Measurements from ENCODE around the gene MFN2. TPM values are rescaled to one million over a fixed set of nuclear protein-coding genes. Genes with fewer than 3 reads are reported as not detected.
"Not testable (repeated sequence)": the region's sequence is repeated elsewhere in the genome, so short reads cannot be mapped to it uniquely, and the experiment has no call there.

Gene MFN2
- total RNA-seq, 2 donors from 2014 or later, result 75.2 to 101 TPM

GRCh38 chr1:11997081-11997850 is 17.0 kb downstream of the MFN2 start:
- no peaks in the 10 kb centered on the region for H3K9me3 Mint-ChIP-seq
- H3K27me3 Mint-ChIP-seq, result no peaks in the 10 kb centered on the region
- peaks cover 12% of the 10 kb centered on the region for H3K36me3 Mint-ChIP-seq
- H3K27ac Mint-ChIP-seq, result no peak overlapping the region
- no peak for DNase-seq (ENCODE audit: low spot score)
- H3K4me1 Mint-ChIP-seq (ENCODE audit: low read depth in 2 of 2), result no peaks in the 10 kb centered on the region
- H3K4me3 Mint-ChIP-seq, result no peak overlapping the region
- ATAC-seq, result no peak

GRCh38 chr1:11998636-11999035 is 18.4 kb downstream of the MFN2 start:
- H3K27ac Mint-ChIP-seq, result no peak overlapping the region
- H3K4me1 Mint-ChIP-seq (ENCODE audit: low read depth in 2 of 2), result peaks cover 0 to 4% of the 10 kb centered on the region in 2 donors
- DNase-seq (ENCODE audit: low spot score), result no peak
- no peaks in the 10 kb centered on the region for H3K9me3 Mint-ChIP-seq
- H3K36me3 Mint-ChIP-seq, result peaks cover 14% of the 10 kb centered on the region
- ATAC-seq, result no peak
- no peak overlapping the region for H3K4me3 Mint-ChIP-seq
- no peaks in the 10 kb centered on the region for H3K27me3 Mint-ChIP-seq

- Mint-ChIP-seq H3K36me3 (peaks cover 14% of the 10 kb centered on the region), H3K27ac (no peak overlapping the region), H3K4me1 (ENCODE audit: low read depth in 2 of 2) (peaks cover 0 to 4% of the 10 kb centered on the region in 2 donors), H3K27me3 (no peaks in the 10 kb centered on the region), H3K4me3 (no peak overlapping the region), H3K9me3 (no peaks in the 10 kb centered on the region)
- DNase-seq (ENCODE audit: low spot score), result no peak
- ATAC-seq, result no peak
Measured at GRCh38 chr1:11999236-11999635, 19.0 kb downstream of the MFN2 start.

GRCh38 chr1:12001249-12001917 is 21.1 kb downstream of the MFN2 start:
- ATAC-seq, result no peak
- H3K9me3 Mint-ChIP-seq, result no peaks in the 10 kb centered on the region
- no peak overlapping the region for H3K4me3 Mint-ChIP-seq
- no peaks in the 10 kb centered on the region for H3K27me3 Mint-ChIP-seq
- no peak for DNase-seq (ENCODE audit: low spot score)
- peak overlapping the region in 1 of 2 donors; percentile 64 for H3K27ac Mint-ChIP-seq
- H3K4me1 Mint-ChIP-seq (ENCODE audit: low read depth in 2 of 2), result peaks cover 0 to 4% of the 10 kb centered on the region in 2 donors
- peaks cover 20% of the 10 kb centered on the region for H3K36me3 Mint-ChIP-seq

GRCh38 chr1:12001996-12002493 is 21.8 kb downstream of the MFN2 start:
- H3K27ac Mint-ChIP-seq, result no peak overlapping the region
- peaks cover 0 to 4% of the 10 kb centered on the region in 2 donors for H3K4me1 Mint-ChIP-seq (ENCODE audit: low read depth in 2 of 2)
- DNase-seq (ENCODE audit: low spot score) (no peak), ATAC-seq (no peak)
- no peaks in the 10 kb centered on the region for H3K9me3 Mint-ChIP-seq
- H3K36me3 Mint-ChIP-seq, result peaks cover 20% of the 10 kb centered on the region
- no peak overlapping the region for H3K4me3 Mint-ChIP-seq
- H3K27me3 Mint-ChIP-seq, result no peaks in the 10 kb centered on the region

GRCh38 chr1:12003762-12004161 is 23.5 kb downstream of the MFN2 start:
- no peak for DNase-seq (ENCODE audit: low spot score)
- Mint-ChIP-seq H3K9me3 (no peaks in the 10 kb centered on the region), H3K36me3 (peaks cover 24% of the 10 kb centered on the region), H3K27me3 (no peaks in the 10 kb centered on the region), H3K4me3 (no peak overlapping the region), H3K27ac (peak overlapping the region in 1 of 2 donors; percentile 26), H3K4me1 (ENCODE audit: low read depth in 2 of 2) (peaks cover 0 to 4% of the 10 kb centered on the region in 2 donors)
- no peak for ATAC-seq

GRCh38 chr1:12005488-12006166 is 25.4 kb downstream of the MFN2 start:
- Mint-ChIP-seq H3K4me3 (no peak overlapping the region), H3K27ac (no peak overlapping the region), H3K9me3 (no peaks in the 10 kb centered on the region), H3K4me1 (ENCODE audit: low read depth in 2 of 2) (peaks cover 0 to 4% of the 10 kb centered on the region in 2 donors), H3K27me3 (no peaks in the 10 kb centered on the region), H3K36me3 (peaks cover 20% of the 10 kb centered on the region)
- ATAC-seq (no peak), DNase-seq (ENCODE audit: low spot score) (no peak)

- Mint-ChIP-seq H3K27me3 (no peaks in the 10 kb centered on the region), H3K4me3 (no peak overlapping the region), H3K4me1 (ENCODE audit: low read depth in 2 of 2) (peaks cover 0 to 4% of the 10 kb centered on the region in 2 donors), H3K27ac (no peak overlapping the region), H3K9me3 (no peaks in the 10 kb centered on the region), H3K36me3 (peaks cover 20% of the 10 kb centered on the region)
- DNase-seq (ENCODE audit: low spot score), result no peak
- no peak for ATAC-seq
Measured at GRCh38 chr1:12006167-12006921, 26.1 kb downstream of the MFN2 start.

- Mint-ChIP-seq H3K36me3 (peaks cover 20% of the 10 kb centered on the region), H3K4me3 (no peak overlapping the region), H3K9me3 (no peaks in the 10 kb centered on the region), H3K4me1 (ENCODE audit: low read depth in 2 of 2) (peaks cover 6% of the 10 kb centered on the region in 2 donors), H3K27me3 (no peaks in the 10 kb centered on the region), H3K27ac (peak overlapping the region in 1 of 2 donors; percentile 20)
- peak in 1 of 2 donors; percentile 2 for ATAC-seq
- DNase-seq (ENCODE audit: low spot score), result no peak
Measured at GRCh38 chr1:12007204-12007603, 27.0 kb downstream of the MFN2 start.

- peaks cover 13% of the 10 kb centered on the region for H3K36me3 Mint-ChIP-seq
- not testable (repeated sequence) for DNase-seq (ENCODE audit: low spot score); H3K27ac Mint-ChIP-seq; H3K27me3 Mint-ChIP-seq; H3K4me3 Mint-ChIP-seq; H3K9me3 Mint-ChIP-seq; ATAC-seq
- peaks cover 7 to 13% of the 10 kb centered on the region in 2 donors for H3K4me1 Mint-ChIP-seq (ENCODE audit: low read depth in 2 of 2)
Measured at GRCh38 chr1:12008355-12008754, 28.1 kb downstream of the MFN2 start.

GRCh38 chr1:12009318-12009947 is 29.2 kb downstream of the MFN2 start:
- Mint-ChIP-seq H3K27me3 (no peaks in the 10 kb centered on the region), H3K9me3 (no peaks in the 10 kb centered on the region), H3K4me3 (no peak overlapping the region), H3K4me1 (ENCODE audit: low read depth in 2 of 2) (peaks cover 11 to 24% of the 10 kb centered on the region in 2 donors), H3K27ac (no peak overlapping the region), H3K36me3 (peaks cover 17% of the 10 kb centered on the region)
- no peak for DNase-seq (ENCODE audit: low spot score)
- no peak for ATAC-seq

- no peak overlapping the region for H3K4me3 Mint-ChIP-seq
- DNase-seq (ENCODE audit: low spot score) (no peak), ATAC-seq (no peak)
- no peaks in the 10 kb centered on the region for H3K27me3 Mint-ChIP-seq
- H3K27ac Mint-ChIP-seq, result no peak overlapping the region
- peaks cover 14 to 29% of the 10 kb centered on the region in 2 donors for H3K4me1 Mint-ChIP-seq (ENCODE audit: low read depth in 2 of 2)
- no peaks in the 10 kb centered on the region for H3K9me3 Mint-ChIP-seq
- H3K36me3 Mint-ChIP-seq, result peaks cover 11% of the 10 kb centered on the region
Measured at GRCh38 chr1:12010746-12011570, 30.7 kb downstream of the MFN2 start.

Data from natural killer cell treated with Interleukin-12 subunit alpha and Interleukin-12 subunit beta and Interleukin-15 and Interleukin-18, amount 100 ng/mL, for 72 hours (primary cell).